Embryonic facial prominence (tissue), 1 donor: ENCODE results near the gene FAM136A.
"Not testable (repeated sequence)": the region's sequence is repeated elsewhere in the genome, so short reads cannot be mapped to it uniquely, and the experiment has no call there.

ENCODE experiments used
- DNase-seq: peaks from one replicate; pipeline ENCODE4 v3.0.0-alpha.2; 2016; ENCODE audit errors: extremely low spot score

Gene FAM136A

GRCh38 chr2:70297828-70298227 lies 4.0 kb downstream of the FAM136A start:
- DNase-seq, result not testable (repeated sequence)

GRCh38 chr2:70283500-70284191 lies 18.2 kb downstream of the FAM136A start:
- no peak for DNase-seq

- DNase-seq, result no peak
Measured at GRCh38 chr2:70282439-70282838, 19.4 kb downstream of the FAM136A start.

GRCh38 chr2:70280242-70280798 lies 21.5 kb downstream of the FAM136A start:
- DNase-seq, result no peak

GRCh38 chr2:70270323-70270722 lies 31.5 kb downstream of the FAM136A start:
- no peak for DNase-seq

- not testable (repeated sequence) for DNase-seq
Measured at GRCh38 chr2:70269422-70270302, 32.2 kb downstream of the FAM136A start.

- DNase-seq, result not testable (repeated sequence)
Measured at GRCh38 chr2:70266925-70267324, 34.9 kb downstream of the FAM136A start.

GRCh38 chr2:70261501-70261900 lies 40.4 kb downstream of the FAM136A start:
- no peak for DNase-seq

- no peak for DNase-seq
Measured at GRCh38 chr2:70258532-70258875, 43.4 kb downstream of the FAM136A start.

GRCh38 chr2:70255637-70256314 lies 46.1 kb downstream of the FAM136A start:
- DNase-seq, result no peak

GRCh38 chr2:70250434-70250833 lies 51.4 kb downstream of the FAM136A start:
- DNase-seq, result no peak

- peak; percentile 100 for DNase-seq
Measured at GRCh38 chr2:70248181-70248847, 53.6 kb downstream of the FAM136A start, which contains the start of gene TIA1. Gene TIA1, minus strand, starts transcription at chr2:70248628. Its CDS starts 198 bp downstream, at chr2:70248430.

- DNase-seq, result peak; percentile 37
Measured at GRCh38 chr2:70247364-70248180, 54.3 kb downstream of the FAM136A start.
